Stimulated activated CD4-positive, alpha-beta T cell treated with anti-CD3 and anti-CD28 coated beads, Interleukin-12 subunit alpha, Interleukin-12 subunit beta, amount 100 ng/mL, for 24 hours (primary cell): Measurements from ENCODE around the gene GMCL2.

Experiments used
- DNase-seq, 2 experiments: peaks; one replicate each; pipeline ENCODE4 v3.0.0-alpha.2; 2020; ENCODE audit warnings: low read depth in 2 of 2

The GMCL2 gene

GRCh38 chr5:178182158-178182876, 4.9 kb downstream of the GMCL2 start:
- no peak for DNase-seq

- DNase-seq = no peak
Measured at GRCh38 chr5:178180141-178180863, 6.9 kb downstream of the GMCL2 start.

GRCh38 chr5:178177569-178177968, 9.6 kb downstream of the GMCL2 start:
- no peak for DNase-seq

- no peak for DNase-seq
Measured at GRCh38 chr5:178176791-178177190, 10.4 kb downstream of the GMCL2 start.

GRCh38 chr5:178174456-178174855, 12.7 kb downstream of the GMCL2 start:
- DNase-seq = no peak

- DNase-seq = no peak
Measured at GRCh38 chr5:178170455-178170854, 16.7 kb downstream of the GMCL2 start.

- no peak for DNase-seq
Measured at GRCh38 chr5:178165581-178165980, 21.6 kb downstream of the GMCL2 start.

GRCh38 chr5:178163772-178164735, 23.1 kb downstream of the GMCL2 start:
- DNase-seq = peak; percentile 86 to 93

GRCh38 chr5:178162481-178162880, 24.7 kb downstream of the GMCL2 start:
- DNase-seq = no peak

- DNase-seq = no peak
Measured at GRCh38 chr5:178160176-178160575, 27.0 kb downstream of the GMCL2 start.

GRCh38 chr5:178155065-178155464, 32.1 kb downstream of the GMCL2 start:
- no peak for DNase-seq

GRCh38 chr5:178153530-178154340, 33.4 kb downstream of the GMCL2 start, which contains the start of gene NHP2:
Gene NHP2, minus strand, starts transcription at chr5:178153885. Its CDS starts 68 bp downstream, at chr5:178153817.
- peak; percentile 95 to 99 for DNase-seq

GRCh38 chr5:178152491-178153444, 34.4 kb downstream of the GMCL2 start:
- DNase-seq = no peak

- DNase-seq = no peak
Measured at GRCh38 chr5:178150977-178151734, 36.0 kb downstream of the GMCL2 start.

- no peak for DNase-seq
Measured at GRCh38 chr5:178149199-178149932, 37.8 kb downstream of the GMCL2 start.

GRCh38 chr5:178147406-178147805, 39.8 kb downstream of the GMCL2 start:
- DNase-seq = no peak

- peak; percentile 31 to 59 for DNase-seq
Measured at GRCh38 chr5:178145965-178146820, 41.0 kb downstream of the GMCL2 start.

- DNase-seq = no peak
Measured at GRCh38 chr5:178143901-178144300, 43.3 kb downstream of the GMCL2 start.
